Urinary bladder (tissue), 4 donors: ENCODE results near the gene SPINK4. TPM values are rescaled to one million over a fixed set of nuclear protein-coding genes. Genes with fewer than 3 reads are reported as not detected.

Experiments
- DNase-seq: peaks from one replicate; pipeline ENCODE4 v3.0.0-alpha.2; 2015; ENCODE audit errors: extremely low spot score
- H3K27ac ChIP-seq: one replicate; pipeline ENCODE4 v1.5.1; 2013; ENCODE audit warnings: low read depth, mild to moderate bottlenecking, moderate library complexity
- H3K36me3 ChIP-seq: one replicate; pipeline ENCODE4 v1.6.1; 2013; ENCODE audit warnings: mild to moderate bottlenecking, moderate library complexity; ENCODE audit not compliant: insufficient read depth
- H3K4me1 ChIP-seq: one replicate; pipeline ENCODE4 v1.6.1; 2013; ENCODE audit warnings: mild to moderate bottlenecking, moderate library complexity; ENCODE audit not compliant: insufficient read depth
- H3K4me3 ChIP-seq: one replicate; pipeline ENCODE4 v1.5.1; 2013; ENCODE audit warnings: low read depth, low read length
- WGBS: extraction: QIAGEN DNeasy Blood & Tissue Kit; methylation state at CpG from one replicate; pipeline ENCODE4 v1.1.7; 2013; 5-methylcytosine and 5-hydroxymethylcytosine counted together
- polyA plus RNA-seq: library from polyadenylated mRNA; stranded (reverse); fragments of 200-250 nt; gene quantifications from one replicate; pipeline ENCODE4 v1.2.3, GENCODE V29; 2013
- total RNA-seq: library from RNA; depleted of rRNA; stranded (reverse); fragments of >200 nt; gene quantifications from one replicate; pipeline ENCODE4 v1.2.3, GENCODE V29; 2014
- donor health status: healthy with polysubstance abuse.
- donor health status: healthy.

SPINK4 gene
- total and polyA plus RNA-seq, 2 donors: 2.6 TPM; not detected in 1

GRCh38 chr9:33234511-33235467, 5.2 kb upstream of the SPINK4 start:
- 70% methylated on average over 9 of the region's 9 CpGs for WGBS
- no peaks in the 10 kb centered on the region for H3K4me1 ChIP-seq
- H3K27ac ChIP-seq: peak overlapping the region; percentile 79
- no peak overlapping the region for H3K4me3 ChIP-seq
- no peak for DNase-seq
- no peaks in the 10 kb centered on the region for H3K36me3 ChIP-seq

- H3K4me1 ChIP-seq: no peaks in the 10 kb centered on the region
- no peak overlapping the region for H3K4me3 ChIP-seq
- no peak overlapping the region for H3K27ac ChIP-seq
- H3K36me3 ChIP-seq: no peaks in the 10 kb centered on the region
- WGBS: 73% methylated on average over 3 of the region's 3 CpGs
- DNase-seq: no peak
Measured at GRCh38 chr9:33236571-33236970, 3.4 kb upstream of the SPINK4 start.

GRCh38 chr9:33241298-33241697, 1.3 kb downstream of the SPINK4 start:
- 79% methylated on average over 5 of the region's 5 CpGs for WGBS

GRCh38 chr9:33242609-33243134, 2.7 kb downstream of the SPINK4 start:
- Histone ChIP-seq H3K4me3 (no peak overlapping the region), H3K27ac (no peak overlapping the region), H3K36me3 (no peaks in the 10 kb centered on the region), H3K4me1 (no peaks in the 10 kb centered on the region)
- DNase-seq: no peak
- WGBS: 64% methylated on average over 6 of the region's 6 CpGs

More at GRCh38 chr9:33241298-33241697, 1.3 kb downstream of the SPINK4 start:
- DNase-seq: no peak
- Histone ChIP-seq H3K4me3 (no peak overlapping the region), H3K36me3 (no peaks in the 10 kb centered on the region), H3K4me1 (no peaks in the 10 kb centered on the region), H3K27ac (no peak overlapping the region)

- Histone ChIP-seq H3K4me1 (no peaks in the 10 kb centered on the region), H3K4me3 (no peak overlapping the region), H3K36me3 (no peaks in the 10 kb centered on the region), H3K27ac (no peak overlapping the region)
- DNase-seq: no peak
- WGBS: 82% methylated on average over 9 of the region's 9 CpGs
Measured at GRCh38 chr9:33244137-33244784, 4.3 kb downstream of the SPINK4 start.

GRCh38 chr9:33245341-33245740, 5.4 kb downstream of the SPINK4 start:
- H3K4me1 ChIP-seq: no peaks in the 10 kb centered on the region
- no peak overlapping the region for H3K4me3 ChIP-seq
- no peak overlapping the region for H3K27ac ChIP-seq
- DNase-seq: no peak
- H3K36me3 ChIP-seq: no peaks in the 10 kb centered on the region
- WGBS: 89% methylated on average over 2 of the region's 2 CpGs

- Histone ChIP-seq H3K36me3 (no peaks in the 10 kb centered on the region), H3K4me1 (no peaks in the 10 kb centered on the region), H3K27ac (no peak overlapping the region), H3K4me3 (no peak overlapping the region)
- WGBS: 91% methylated on average over 9 of the region's 9 CpGs
- no peak for DNase-seq
Measured at GRCh38 chr9:33246269-33246860, 6.4 kb downstream of the SPINK4 start.

- no peaks in the 10 kb centered on the region for H3K4me1 ChIP-seq
- no peaks in the 10 kb centered on the region for H3K36me3 ChIP-seq
- H3K4me3 ChIP-seq: no peak overlapping the region
- WGBS: 93% methylated on average over 3 of the region's 3 CpGs
- DNase-seq: no peak
- H3K27ac ChIP-seq: no peak overlapping the region
Measured at GRCh38 chr9:33248606-33249005, 8.6 kb downstream of the SPINK4 start.

GRCh38 chr9:33249087-33249658, 9.2 kb downstream of the SPINK4 start:
- H3K4me1 ChIP-seq: no peaks in the 10 kb centered on the region
- no peak for DNase-seq
- no peak overlapping the region for H3K4me3 ChIP-seq
- no peaks in the 10 kb centered on the region for H3K36me3 ChIP-seq
- WGBS: 82% methylated on average over 6 of the region's 6 CpGs
- H3K27ac ChIP-seq: no peak overlapping the region

GRCh38 chr9:33249983-33250382, 10.0 kb downstream of the SPINK4 start:
- Histone ChIP-seq H3K36me3 (no peaks in the 10 kb centered on the region), H3K27ac (no peak overlapping the region), H3K4me3 (no peak overlapping the region), H3K4me1 (no peaks in the 10 kb centered on the region)
- DNase-seq: no peak
- 93% methylated on average over 2 of the region's 2 CpGs for WGBS

- Histone ChIP-seq H3K36me3 (peaks cover 4% of the 10 kb centered on the region), H3K27ac (no peak overlapping the region), H3K4me1 (no peaks in the 10 kb centered on the region), H3K4me3 (no peak overlapping the region)
- DNase-seq: no peak
- 75% methylated on average over 1 of the region's 1 CpG for WGBS
Measured at GRCh38 chr9:33250458-33250995, 10.6 kb downstream of the SPINK4 start.

- Histone ChIP-seq H3K27ac (no peak overlapping the region), H3K4me3 (no peak overlapping the region), H3K36me3 (peaks cover 10% of the 10 kb centered on the region), H3K4me1 (no peaks in the 10 kb centered on the region)
- WGBS: 98% methylated on average over 4 of the region's 4 CpGs
- DNase-seq: no peak
Measured at GRCh38 chr9:33254211-33254610, 14.2 kb downstream of the SPINK4 start.

- Histone ChIP-seq H3K36me3 (peaks cover 10% of the 10 kb centered on the region), H3K27ac (no peak overlapping the region)
- WGBS: 93% methylated on average over 8 of the region's 8 CpGs
Measured at GRCh38 chr9:33255014-33255413, 15.0 kb downstream of the SPINK4 start.

More at GRCh38 chr9:33255014-33255413, 15.0 kb downstream of the SPINK4 start:
- DNase-seq: no peak
- no peaks in the 10 kb centered on the region for H3K4me1 ChIP-seq
- H3K4me3 ChIP-seq: no peak overlapping the region
